Measurements from ENCODE around the gene GABRD.

The GABRD gene

GRCh38 chr1:2018217-2019171, 651 bp upstream of the GABRD start:
- DNase-seq (ENCODE audit: low spot score) = no peak

- no peak for DNase-seq (ENCODE audit: low spot score)
Observed at GRCh38 chr1:2019571-2020309, 595 bp downstream of the GABRD start.

GRCh38 chr1:2020310-2020655, 1.1 kb downstream of the GABRD start:
- no peak for DNase-seq (ENCODE audit: low spot score)

GRCh38 chr1:2021550-2021949, 2.4 kb downstream of the GABRD start:
- DNase-seq (ENCODE audit: low spot score) = no peak

- DNase-seq (ENCODE audit: low spot score) = no peak
Observed at GRCh38 chr1:2022063-2022770, 3.1 kb downstream of the GABRD start.

- DNase-seq (ENCODE audit: low spot score) = no peak
Observed at GRCh38 chr1:2023187-2023586, 4.0 kb downstream of the GABRD start.

GRCh38 chr1:2024451-2024850, 5.3 kb downstream of the GABRD start:
- no peak for DNase-seq (ENCODE audit: low spot score)

GRCh38 chr1:2024887-2025286, 5.7 kb downstream of the GABRD start:
- no peak for DNase-seq (ENCODE audit: low spot score)

GRCh38 chr1:2025491-2025981, 6.4 kb downstream of the GABRD start:
- no peak for DNase-seq (ENCODE audit: low spot score)

- DNase-seq (ENCODE audit: low spot score) = no peak
Observed at GRCh38 chr1:2027961-2028583, 8.9 kb downstream of the GABRD start.

- DNase-seq (ENCODE audit: low spot score) = no peak
Observed at GRCh38 chr1:2028870-2029560, 9.9 kb downstream of the GABRD start.

GRCh38 chr1:2029561-2029960, 10.4 kb downstream of the GABRD start:
- no peak for DNase-seq (ENCODE audit: low spot score)

- DNase-seq (ENCODE audit: low spot score) = no peak
Observed at GRCh38 chr1:2030076-2030871, 11.1 kb downstream of the GABRD start.

- DNase-seq (ENCODE audit: low spot score) = no peak
Observed at GRCh38 chr1:2031546-2032540, 12.7 kb downstream of the GABRD start.

- no peak for DNase-seq (ENCODE audit: low spot score)
Observed at GRCh38 chr1:2032737-2033136, 13.6 kb downstream of the GABRD start.

- DNase-seq (ENCODE audit: low spot score) = no peak
Observed at GRCh38 chr1:2033165-2033564, 14.0 kb downstream of the GABRD start.

GRCh38 chr1:2036287-2036686, 17.1 kb downstream of the GABRD start:
- DNase-seq (ENCODE audit: low spot score) = no peak

- no peak for DNase-seq (ENCODE audit: low spot score)
Observed at GRCh38 chr1:2037314-2037979, 18.3 kb downstream of the GABRD start.

- DNase-seq (ENCODE audit: low spot score) = no peak
Observed at GRCh38 chr1:2038229-2038628, 19.1 kb downstream of the GABRD start.
